ENCODE measurements around the gene FAM47E. TPM values are rescaled to one million over a fixed set of nuclear protein-coding genes. Genes with fewer than 3 reads are reported as not detected.

The FAM47E gene
- total and polyA plus RNA-seq, 2 of the 13 experiments (the other 11 are each of a cell fraction or from before 2014, with no cell fraction given) = 0.33 to 0.66 TPM

DNA sequence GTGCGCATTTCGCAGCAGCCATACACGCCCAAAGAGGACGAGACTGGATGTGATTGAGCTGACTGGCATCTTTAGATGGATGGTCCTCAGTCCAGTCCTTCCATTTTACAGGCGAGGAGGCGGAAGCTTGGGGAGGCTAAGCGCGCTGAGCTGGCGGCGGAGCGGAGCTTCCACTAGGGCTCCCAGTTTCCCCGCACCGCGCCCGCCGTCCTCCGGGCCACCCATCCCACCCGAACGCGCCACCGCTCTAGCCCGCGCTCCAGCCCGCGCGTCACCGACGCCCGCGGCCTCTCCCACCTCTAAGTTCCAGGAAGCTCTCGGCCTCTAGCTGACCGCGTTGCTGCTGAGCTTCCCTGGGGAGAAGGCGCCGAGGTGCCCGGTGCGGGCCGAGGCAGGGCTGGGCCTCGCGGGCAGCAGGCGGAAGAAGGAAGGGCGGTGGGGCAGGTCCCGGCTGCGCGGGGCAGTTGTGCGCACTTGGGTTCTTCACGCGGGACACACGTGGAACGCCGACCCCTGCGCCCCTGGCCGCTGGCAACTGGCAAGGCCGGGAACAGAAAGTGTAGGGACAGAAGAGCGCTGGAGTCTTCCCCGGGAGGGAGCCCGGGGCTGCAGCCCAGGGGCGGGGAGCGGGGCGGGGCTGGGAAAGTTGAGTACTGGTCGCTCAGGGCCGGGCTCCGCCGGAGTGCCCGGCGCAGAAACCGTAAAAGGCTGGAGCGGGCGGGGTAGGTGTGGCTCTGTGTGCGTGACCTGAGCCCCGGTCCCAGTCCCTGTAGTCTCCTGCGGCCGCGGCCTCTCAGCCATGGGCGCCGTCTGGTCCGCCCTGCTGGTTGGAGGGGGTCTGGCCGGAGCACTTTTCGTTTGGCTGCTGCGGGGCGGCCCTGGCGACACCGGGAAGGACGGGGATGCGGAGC is 54.7 kb downstream of the FAM47E start, which contains the start of gene STBD1 (continued):
- 0 out of 2 replicates have a peak, but pooled peaks have one; percentile 44 for TF ChIP-seq SATB2 (CRISPR knock-in tag; IDR thresholded peaks at IDR 0.05)
- TF ChIP-seq, protein P1, sequence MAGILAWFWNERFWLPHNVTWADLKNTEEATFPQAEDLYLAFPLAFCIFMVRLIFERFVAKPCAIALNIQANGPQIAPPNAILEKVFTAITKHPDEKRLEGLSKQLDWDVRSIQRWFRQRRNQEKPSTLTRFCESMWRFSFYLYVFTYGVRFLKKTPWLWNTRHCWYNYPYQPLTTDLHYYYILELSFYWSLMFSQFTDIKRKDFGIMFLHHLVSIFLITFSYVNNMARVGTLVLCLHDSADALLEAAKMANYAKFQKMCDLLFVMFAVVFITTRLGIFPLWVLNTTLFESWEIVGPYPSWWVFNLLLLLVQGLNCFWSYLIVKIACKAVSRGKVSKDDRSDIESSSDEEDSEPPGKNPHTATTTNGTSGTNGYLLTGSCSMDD (CRISPR knock-in tag; IDR thresholded peaks at IDR 0.05) = 0 out of 2 replicates have a peak, but pooled peaks have one; percentile 59
- peak; percentile 94 for TF ChIP-seq ZFY (CRISPR knock-in tag; IDR thresholded peaks at IDR 0.05)
- TF ChIP-seq SIN3B (IDR thresholded peaks at IDR 0.05; ENCODE audit: low read length) = no peak
- no peak; the same call in none of the 2 replicates for TF ChIP-seq BCL6 (CRISPR knock-in tag; IDR thresholded peaks at IDR 0.05)
- TF ChIP-seq ZSCAN21 (CRISPR knock-in tag; IDR thresholded peaks at IDR 0.05; ENCODE audit: borderline replicate concordance) = peak; percentile 93
- peak; percentile 47; the same call in 1 of the 2 replicates for TF ChIP-seq HES4 (CRISPR knock-in tag; IDR thresholded peaks at IDR 0.05; ENCODE audit: borderline replicate concordance)
- TF ChIP-seq ARID4A (CRISPR knock-in tag; IDR thresholded peaks at IDR 0.05; ENCODE audit: borderline replicate concordance) = peak; percentile 75
- TF ChIP-seq HMGXB4 (CRISPR knock-in tag; IDR thresholded peaks at IDR 0.05; ENCODE audit: borderline replicate concordance in 1 of 2, low read depth in 1 of 2) = peak; percentile 55 to 90; a peak in 3 of 4 replicates
- TF ChIP-seq AKAP8 (CRISPR knock-in tag; IDR thresholded peaks at IDR 0.05) = no peak
- peak; percentile 48; the same call in 1 of the 2 replicates for TF ChIP-seq HOXA3 (CRISPR knock-in tag; IDR thresholded peaks at IDR 0.05)
- no peak for TF ChIP-seq ZBTB42 (CRISPR knock-in tag; IDR thresholded peaks at IDR 0.05)
- TF ChIP-seq ZIK1 (CRISPR knock-in tag; IDR thresholded peaks at IDR 0.05; ENCODE audit: borderline replicate concordance, low read depth) = peak; percentile 75; the same call in 1 of the 2 replicates
- no peak for TF ChIP-seq RFX3 (CRISPR knock-in tag; IDR thresholded peaks at IDR 0.05)
- TF ChIP-seq, protein P2, sequence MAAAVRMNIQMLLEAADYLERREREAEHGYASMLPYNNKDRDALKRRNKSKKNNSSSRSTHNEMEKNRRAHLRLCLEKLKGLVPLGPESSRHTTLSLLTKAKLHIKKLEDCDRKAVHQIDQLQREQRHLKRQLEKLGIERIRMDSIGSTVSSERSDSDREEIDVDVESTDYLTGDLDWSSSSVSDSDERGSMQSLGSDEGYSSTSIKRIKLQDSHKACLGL (CRISPR knock-in tag; IDR thresholded peaks at IDR 0.05) = 0 out of 2 replicates have a peak, but pooled peaks have one; percentile 60
- TF ChIP-seq, protein P3, sequence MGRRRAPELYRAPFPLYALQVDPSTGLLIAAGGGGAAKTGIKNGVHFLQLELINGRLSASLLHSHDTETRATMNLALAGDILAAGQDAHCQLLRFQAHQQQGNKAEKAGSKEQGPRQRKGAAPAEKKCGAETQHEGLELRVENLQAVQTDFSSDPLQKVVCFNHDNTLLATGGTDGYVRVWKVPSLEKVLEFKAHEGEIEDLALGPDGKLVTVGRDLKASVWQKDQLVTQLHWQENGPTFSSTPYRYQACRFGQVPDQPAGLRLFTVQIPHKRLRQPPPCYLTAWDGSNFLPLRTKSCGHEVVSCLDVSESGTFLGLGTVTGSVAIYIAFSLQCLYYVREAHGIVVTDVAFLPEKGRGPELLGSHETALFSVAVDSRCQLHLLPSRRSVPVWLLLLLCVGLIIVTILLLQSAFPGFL (CRISPR knock-in tag; IDR thresholded peaks at IDR 0.05) = no peak
- TF ChIP-seq FOXO4 (CRISPR knock-in tag; conservative IDR thresholded peaks at IDR 0.05) = peak; percentile 86; the same call in 1 of the 2 replicates
